Measurements from ENCODE around the gene MEI1.

GRCh38 chr22:41799486-41800347 lies 100.4 kb downstream of the MEI1 start:
- TF ChIP-seq POLR2A (IDR thresholded peaks at IDR 0.05) (no peak), CTCF (IDR thresholded peaks at IDR 0.05) (peak in 2 of 5 experiments; percentile 7 to 21)
